HG03159 (cell line): ENCODE data around the gene IL12A.
A peak's percentile ranks its signal among the peaks of the same experiment; 100 is the strongest.

Experiments
- ATAC-seq: cut with Tn5 transposase; IDR thresholded peaks from one replicate; pipeline ENCODE4 v1.9.1; 2021; ENCODE audit warnings: mild to moderate bottlenecking, moderate library complexity; ENCODE audit not compliant: unreplicated experiment

IL12A gene

DNA sequence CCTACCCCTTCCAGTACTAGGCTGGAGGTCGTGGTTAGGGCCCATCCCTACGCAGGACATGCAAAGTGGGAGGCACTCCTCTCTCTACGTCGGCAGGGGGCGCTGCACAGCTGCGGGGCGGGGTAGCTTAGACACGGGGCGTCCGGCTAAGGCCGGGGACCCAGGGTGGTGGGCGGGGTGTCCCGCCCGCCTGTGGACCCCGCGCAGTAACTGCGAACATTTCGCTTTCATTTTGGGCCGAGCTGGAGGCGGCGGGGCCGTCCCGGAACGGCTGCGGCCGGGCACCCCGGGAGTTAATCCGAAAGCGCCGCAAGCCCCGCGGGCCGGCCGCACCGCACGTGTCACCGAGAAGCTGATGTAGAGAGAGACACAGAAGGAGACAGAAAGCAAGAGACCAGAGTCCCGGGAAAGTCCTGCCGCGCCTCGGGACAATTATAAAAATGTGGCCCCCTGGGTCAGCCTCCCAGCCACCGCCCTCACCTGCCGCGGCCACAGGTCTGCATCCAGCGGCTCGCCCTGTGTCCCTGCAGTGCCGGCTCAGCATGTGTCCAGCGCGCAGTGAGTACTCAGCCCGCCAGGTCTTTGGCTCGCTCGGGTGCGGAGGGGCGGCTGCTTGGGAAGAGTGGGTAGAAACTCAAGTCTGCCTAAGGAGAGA, at the start of gene IL12A:
TSS of gene IL12A (plus strand) at position 219 of the 655 bp plus-strand sequence.
- ATAC-seq = peak; percentile 92

DNA sequence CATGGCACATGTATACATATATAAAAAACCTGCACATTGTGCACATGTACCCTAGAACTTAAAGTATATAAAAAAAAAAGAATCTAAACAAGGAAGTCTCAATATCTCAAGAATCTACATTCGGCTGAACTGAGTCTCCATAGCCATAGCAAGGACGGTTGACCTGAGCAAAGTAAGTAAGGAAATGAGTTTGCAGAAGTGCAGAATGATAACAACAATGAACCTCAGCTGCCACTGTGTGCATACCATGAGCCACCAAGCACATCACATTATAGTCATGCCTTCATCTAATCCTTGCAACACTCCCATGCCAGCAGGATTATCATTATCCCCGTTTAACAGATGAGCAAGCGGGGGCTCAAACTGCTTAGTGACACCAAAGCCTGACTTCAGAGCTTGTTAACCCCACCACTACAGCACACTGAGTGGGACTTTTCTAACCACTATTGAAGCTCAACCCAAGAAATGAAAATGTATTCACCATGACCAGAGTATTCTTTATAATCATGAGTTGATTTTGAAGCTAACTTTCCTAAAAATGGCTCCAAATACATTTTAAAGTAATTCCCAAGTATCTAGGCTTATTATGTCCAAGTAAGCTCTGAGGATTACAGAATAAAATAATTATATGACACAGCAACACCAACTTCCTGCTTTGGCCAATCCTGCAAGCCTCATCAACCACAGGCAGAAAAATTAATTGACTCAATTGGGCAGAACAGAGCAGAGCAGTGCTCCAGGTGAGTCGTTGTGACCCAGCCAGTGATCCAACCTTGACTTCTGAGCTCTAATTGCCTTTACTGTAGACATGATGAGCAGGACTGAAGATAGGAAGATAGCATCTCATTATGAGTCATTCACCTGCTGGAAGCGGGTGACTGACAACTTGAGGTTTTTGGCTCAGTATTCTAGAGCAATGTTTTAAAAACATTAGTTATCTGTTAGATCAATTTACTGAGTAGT, 47.3 kb upstream of the IL12A start:
- peak; percentile 63 for ATAC-seq

DNA sequence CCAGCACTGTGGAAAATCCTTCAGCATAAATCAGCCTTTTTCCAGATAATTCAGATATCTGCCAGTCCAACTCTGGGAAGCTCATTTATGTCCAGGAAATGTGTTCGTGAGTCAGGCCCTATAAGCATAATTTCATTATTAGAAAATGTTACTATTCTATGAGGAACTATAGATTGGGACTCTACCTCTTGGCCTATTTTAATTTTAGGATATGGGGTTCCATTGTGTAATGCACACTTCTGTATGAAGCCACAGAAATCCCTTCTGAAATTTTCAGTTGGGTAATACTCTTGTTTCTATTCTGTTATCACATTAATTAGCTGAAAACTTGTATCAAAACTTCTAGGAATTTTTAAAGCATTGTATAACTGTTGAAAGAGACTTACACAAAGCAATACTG, 43.9 kb upstream of the IL12A start:
- no peak for ATAC-seq

DNA sequence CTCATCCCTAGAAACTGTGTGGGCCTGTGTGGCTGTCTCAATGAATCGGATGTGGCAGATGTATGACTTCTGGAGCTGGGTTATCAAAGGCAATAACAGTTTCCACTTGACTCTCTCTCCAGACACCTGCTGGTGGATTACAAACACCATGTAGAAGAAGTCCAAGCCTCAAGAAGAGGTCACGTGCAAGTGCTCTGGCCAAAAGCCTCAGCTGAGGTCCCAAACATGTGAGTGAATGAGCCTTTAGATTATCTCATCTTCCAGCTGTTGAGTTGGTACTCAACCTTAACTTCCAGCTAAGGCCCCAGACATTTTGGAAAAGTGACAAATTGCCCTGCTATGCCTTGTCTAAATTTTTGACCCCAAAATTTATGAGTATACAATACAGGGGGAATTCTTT, 42.7 kb upstream of the IL12A start:
- no peak for ATAC-seq

DNA sequence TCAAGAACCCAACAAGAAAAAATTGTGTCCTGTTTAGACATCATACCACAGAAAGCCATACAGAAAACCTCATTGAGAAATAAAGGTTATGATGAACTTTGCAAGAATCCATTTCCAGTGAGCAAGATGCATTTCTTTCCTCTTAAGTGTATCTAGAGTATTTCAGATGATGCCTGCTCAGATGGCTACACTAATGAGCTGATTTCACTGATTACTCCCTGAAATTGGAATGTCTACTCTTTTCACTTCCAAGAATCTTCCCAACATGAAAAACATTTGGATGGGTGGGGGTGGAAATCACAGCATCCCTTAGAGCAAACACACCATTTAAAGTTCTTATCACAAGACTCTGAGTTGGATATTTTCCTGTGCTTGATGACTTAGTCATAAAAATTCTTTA, 41.4 kb upstream of the IL12A start:
- ATAC-seq = no peak

DNA sequence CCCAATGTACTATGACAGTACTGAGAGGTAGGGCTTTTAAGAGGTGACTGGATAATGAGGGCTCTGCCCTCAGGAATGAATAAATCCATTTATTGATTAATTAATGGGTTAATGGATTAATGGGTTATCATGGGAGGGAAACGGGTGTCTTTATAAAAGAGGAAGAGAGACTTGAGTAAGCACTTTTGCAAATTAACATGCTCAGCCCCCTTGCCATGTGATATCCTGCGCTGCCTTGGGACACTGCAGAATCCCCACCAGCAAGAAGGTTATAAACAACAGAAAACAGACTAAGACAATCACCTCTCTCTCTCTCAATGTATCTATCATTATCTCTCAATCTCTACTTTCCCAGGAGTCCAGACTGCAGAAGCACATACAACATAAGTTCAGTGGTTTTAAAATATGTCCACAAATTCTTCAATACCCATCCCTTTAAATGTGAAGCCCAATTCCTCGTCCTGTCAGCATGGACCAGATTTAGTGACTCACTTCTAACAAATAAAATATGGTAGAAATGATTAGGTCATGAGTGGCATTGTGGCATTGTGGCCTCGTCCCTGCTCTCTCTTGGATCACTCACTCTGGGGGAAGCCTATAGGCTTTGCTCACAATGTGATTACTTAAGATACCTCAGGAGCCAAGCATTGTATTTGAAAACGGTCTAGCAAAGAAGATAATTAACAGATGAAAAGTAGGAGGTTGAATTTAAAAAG, 40.0 kb upstream of the IL12A start:
- no peak for ATAC-seq

DNA sequence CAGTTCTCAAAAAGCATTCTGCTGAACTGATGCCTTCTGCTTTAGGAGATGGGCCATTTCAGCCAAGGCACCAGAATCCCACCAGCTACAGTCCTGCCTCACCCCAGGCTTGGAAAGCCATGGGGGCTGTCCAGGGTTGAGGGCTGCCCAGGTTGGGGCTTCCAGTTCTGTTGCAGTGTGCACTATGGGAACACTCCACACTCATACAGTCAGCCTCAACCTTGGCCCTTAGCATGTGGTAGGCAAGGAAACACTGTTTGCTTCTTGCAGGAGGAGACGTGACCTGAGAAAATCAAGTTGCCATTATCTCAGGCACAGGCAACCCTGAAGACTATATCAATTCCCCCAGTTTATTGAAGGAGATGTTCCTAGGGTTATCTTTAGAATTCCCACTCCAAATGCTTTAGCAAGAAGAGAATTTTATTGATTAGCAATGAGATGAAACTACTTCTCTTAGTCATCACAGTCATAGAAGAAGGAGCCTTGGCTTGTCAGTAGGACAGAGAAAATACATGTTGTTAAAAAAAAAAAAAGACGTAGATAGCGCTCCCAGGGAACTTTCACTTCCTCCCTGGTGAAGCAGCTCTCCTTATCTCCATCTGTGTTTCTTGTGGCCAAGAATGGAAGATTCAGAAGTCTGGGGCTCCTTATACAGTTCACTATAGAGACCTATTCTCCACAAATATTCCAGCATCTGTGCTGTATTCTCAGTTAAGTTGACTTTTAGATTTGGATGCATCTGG, 38.3 kb upstream of the IL12A start:
- ATAC-seq = peak; percentile 72

DNA sequence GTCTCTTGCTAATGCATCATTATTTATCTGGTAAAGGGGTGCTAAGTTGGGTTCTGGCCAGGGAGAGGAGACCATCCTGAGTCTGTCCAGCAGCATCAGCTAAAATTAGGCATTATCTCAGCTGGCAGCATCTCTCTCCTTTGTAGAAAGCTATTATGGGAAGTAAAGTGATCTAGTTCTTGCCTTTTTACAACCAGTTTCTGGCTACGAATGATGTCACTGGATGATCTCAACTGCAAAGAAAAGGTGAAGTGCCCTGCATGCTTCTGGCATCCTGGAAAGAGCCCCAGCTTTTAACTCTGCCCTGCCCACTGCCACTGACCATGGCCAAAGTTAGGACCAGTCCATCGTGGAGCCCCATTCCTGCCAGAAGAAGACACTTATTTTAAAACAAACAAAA, 37.1 kb upstream of the IL12A start:
- ATAC-seq = no peak

DNA sequence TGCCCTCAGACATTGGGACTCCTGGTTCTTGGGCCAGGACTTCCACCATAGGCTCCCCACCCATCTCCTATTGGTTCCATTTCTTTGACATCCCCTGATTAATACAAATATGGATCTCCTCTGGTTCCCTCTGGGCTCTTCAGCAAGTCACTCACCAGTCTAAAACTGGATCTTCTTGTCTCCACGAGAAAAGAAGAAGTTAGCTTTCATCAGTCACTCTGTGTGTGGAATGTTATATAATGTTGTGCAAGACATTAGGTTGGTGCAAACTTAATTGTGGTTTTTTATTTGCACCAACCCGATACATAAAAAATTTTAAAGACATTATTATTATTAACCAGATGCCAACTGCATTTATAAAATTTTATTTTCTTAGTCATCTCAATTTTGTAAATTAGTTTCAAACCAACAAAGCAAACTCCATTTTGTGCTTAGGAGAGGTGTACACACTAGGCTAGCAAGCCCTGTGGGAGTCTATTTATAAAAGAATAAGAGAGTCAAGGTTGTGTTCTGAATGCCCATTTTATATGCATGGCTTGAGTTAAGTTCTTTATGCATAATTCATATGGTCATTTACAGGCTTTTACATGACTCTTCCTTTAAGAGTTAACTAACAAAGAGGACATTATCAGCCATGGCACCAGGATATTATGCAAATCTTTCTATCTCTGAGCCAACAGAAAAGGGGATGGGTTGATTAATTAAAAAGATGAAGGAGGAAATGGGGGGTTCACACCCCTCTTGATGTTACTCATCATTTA, 35.1 kb upstream of the IL12A start:
- no peak for ATAC-seq

DNA sequence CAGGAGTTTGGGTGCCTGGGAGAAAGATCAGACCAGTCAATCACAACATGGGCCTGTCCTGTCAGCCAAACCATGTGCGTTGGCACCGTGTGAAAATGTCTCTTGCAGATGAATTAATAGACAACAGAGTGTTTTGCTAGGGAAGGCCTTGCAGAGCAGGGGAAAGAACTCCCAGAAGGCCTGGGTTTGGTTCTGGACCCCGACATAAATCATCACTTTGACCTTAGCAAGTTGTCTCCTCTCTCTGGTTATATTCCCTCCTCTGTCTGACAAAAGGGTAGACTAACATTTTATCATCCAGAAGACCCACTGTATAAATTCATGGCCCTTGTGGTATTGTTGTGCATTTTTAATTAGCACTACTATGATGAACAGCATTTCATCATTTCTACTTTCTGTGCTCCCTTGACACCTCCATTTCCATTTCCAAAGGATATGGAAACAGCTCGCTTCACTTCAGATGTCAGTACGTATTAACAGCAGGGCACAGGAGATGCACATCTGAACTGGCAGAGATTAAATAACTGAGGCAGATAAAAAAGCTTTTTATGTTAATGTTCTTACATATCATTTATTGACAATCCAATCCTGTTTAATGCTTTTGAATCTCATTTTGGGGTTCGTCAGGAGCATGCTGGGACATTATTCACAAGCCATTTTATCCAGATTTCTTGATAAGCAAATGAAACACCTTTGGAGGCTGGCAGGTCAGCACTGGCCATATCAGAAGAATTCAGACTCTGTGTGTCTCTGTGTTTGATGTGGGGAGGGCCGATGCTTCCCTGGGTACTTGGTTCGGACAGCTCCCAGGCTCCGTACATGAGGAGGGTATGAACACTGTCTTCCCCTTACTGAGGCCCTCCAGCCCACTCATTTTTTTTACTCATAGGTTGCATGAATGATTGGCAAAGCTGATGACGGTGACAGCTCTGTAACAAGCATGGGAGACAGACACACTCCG, 28.2 kb upstream of the IL12A start:
- ATAC-seq = no peak

DNA sequence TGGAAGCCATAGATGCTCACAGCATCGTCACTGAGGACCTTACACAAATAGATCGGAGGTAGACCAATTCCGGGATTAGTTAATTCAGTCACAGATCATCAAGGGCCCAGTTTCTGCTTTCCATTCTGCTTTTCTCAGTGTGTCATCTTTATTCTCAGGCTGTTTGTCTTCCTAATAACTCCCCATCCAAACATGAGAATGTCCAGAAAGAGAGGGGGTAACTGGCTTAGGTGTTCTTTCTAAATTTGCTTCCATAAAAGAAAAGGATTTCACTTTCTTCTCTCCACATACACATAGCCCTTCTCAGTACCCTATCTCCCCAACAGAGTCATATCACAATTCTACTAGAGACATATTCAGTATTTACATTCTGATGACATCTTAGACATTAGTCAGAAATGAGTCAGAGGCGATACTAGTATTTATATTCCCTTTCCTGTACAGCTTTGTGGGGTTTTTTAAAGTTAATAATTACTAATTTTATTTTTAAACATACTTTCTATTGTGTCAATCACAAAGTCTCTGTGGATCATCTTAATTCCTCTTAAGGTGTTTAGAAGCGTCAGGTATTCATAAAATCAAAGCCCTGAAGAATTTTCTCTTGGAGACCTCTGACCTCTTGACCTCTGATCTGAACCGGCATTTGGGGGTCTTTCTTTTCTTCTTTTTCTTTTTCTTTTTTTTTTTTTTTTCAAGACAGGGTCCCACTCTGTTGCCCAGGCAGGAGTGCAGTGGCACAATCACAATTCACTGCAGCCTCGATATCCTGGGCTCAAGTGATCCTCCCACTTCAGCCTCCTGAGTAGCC, 24.3 kb upstream of the IL12A start:
- peak; percentile 100 for ATAC-seq

DNA sequence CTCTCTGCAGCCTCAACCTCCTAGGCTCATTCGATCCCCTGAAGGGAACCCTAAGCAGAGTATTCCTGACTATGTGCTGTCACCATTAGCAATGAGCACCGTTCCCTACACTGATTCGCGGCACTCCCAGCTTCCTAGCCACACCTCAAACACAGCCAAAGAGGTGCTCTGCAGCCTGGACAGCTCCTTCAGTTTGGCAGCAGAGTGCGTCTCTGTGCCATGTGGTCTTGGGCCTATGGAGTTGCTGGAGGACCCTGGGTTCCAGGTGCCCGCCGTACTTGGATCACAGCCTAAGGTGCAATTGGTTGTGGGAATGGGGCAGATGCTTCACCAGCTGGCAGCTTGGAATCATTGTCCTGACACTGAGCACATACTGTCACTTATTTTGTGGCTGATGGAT, 17.3 kb upstream of the IL12A start:
- ATAC-seq = no peak

DNA sequence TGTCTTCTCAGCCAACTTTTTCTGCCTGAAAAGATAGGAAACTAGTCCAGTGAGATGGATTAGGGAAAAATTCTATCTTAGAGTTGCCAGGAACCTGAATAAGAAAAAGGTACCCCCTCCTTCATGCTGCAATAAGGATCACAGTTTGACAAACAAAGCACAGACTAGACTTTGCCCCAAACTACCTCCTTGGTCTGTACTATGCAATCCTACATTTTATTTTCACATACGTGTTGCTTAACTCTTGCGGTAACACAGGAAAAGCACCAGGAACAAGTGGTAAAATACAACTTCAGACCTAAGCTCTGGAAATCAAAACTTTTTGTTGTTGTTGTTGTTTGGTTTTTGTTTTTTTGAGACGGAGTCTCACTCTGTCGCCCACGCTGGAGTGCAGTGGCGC, 11.3 kb upstream of the IL12A start:
- no peak for ATAC-seq

DNA sequence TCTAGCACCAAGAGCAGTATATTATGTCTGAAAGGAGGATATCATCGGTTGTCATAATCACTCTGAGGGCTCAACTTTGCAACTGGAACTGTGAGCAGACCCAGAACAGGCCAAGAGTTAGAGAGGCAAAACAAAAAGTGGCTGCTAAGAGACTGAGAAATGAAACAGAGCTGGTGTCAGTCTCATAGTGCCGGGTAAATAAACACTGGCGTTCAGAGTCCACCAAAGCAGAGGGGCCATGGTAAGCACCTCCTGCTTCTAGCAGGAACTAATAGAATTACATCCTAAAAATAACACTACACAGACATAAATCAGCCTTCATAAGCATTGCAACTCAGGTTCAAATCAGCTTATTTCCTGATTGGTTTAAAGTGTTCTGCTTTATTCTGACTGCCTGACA, 10.3 kb upstream of the IL12A start:
- ATAC-seq = peak; percentile 97

DNA sequence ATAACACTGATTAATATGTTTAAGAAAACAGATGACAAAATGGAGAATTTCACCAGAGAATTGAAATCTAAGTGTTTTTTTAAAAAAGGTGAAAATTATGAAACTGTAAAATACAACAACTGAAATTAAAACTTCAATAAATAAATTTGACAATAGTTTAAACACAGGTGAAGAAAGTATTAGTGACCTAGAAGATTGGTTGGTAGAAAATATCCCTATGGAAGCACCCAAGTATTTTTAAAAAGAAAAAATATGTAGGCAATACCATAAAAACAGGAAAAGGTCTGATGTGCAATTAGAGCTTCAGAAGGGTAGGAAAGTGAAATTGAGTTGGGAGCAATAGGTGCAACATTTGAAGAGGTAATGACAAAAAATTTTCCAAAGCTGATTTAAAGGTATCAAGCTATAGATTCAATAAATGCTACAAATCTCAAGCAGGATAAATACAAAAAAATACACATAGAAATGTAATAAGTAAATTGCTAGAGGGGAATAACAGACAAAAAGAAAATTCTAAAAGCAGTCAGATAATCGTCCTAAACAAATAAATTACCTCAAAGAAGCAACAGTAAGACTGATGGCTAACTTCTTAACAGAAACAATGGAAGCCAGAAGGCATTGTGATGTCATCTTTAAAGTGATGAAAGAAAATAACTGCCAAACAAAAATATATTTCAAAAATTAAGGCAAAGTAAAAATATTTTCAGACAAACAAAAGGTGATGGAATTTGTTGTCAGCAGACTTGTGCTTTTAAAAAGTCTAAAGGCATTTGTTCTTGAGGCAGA, 9.5 kb upstream of the IL12A start:
- ATAC-seq = no peak

DNA sequence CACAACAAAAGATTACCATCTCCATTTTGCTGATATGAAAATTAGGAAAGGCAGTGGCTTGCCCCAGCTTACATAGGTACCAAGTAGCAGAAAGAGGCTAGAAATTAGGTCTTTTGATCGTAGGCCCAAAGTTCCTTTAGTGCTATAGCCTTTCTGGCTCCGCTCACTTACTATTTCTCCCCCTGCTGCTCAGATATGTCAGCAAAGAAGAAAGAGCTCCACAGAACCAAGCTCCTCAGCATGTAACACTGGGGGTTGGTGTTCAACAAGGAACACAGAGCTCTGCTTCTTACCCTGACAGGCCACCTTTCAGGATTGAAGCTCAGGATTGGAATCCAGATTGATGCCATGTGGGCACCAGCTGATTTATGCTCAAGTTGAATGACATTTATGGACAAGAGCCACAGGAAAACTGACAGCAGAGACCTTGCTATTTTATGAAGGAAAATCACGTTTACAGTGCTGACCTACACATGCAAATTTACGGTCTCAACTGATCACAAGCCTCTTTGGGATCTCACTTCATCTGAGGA, 6.1 kb upstream of the IL12A start:
- no peak for ATAC-seq

DNA sequence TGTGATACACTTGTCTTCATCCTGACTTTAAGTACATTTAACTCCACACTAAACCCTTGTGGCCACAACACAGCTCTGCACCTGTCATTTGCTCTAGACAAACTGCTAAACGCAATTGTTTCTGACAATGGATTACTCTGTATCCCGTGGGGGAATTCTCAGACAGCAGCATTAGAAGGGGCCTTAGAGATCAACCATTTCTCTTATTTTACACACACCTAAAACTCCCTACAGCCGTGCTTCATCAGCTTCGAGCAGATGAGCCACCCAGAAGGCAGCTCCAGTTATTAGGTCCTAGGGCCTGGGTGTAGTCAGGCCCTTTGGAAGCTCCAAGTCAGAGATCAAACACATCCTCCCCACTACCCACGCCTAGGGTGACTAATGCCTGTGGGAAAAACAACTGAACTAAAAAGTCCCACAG, 1.3 kb upstream of the IL12A start:
- ATAC-seq = no peak
